Measurements from ENCODE around the gene SLC23A3. TPM values are rescaled to one million over a fixed set of nuclear protein-coding genes. Genes with fewer than 3 reads are reported as not detected.

The SLC23A3 gene, protein sequence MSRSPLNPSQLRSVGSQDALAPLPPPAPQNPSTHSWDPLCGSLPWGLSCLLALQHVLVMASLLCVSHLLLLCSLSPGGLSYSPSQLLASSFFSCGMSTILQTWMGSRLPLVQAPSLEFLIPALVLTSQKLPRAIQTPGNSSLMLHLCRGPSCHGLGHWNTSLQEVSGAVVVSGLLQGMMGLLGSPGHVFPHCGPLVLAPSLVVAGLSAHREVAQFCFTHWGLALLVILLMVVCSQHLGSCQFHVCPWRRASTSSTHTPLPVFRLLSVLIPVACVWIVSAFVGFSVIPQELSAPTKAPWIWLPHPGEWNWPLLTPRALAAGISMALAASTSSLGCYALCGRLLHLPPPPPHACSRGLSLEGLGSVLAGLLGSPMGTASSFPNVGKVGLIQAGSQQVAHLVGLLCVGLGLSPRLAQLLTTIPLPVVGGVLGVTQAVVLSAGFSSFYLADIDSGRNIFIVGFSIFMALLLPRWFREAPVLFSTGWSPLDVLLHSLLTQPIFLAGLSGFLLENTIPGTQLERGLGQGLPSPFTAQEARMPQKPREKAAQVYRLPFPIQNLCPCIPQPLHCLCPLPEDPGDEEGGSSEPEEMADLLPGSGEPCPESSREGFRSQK
- total RNA-seq, result under 1 TPM in 3 of 4 donors, not detected in 1; 0.12 to 0.86 (median 0.16) TPM
- under 1 TPM; 0.09 to 0.25 (median 0.10) TPM for polyA plus RNA-seq
- long read RNA-seq, donor 1, result 0 reads
- long read RNA-seq, donor 2, result 0 reads

DNA sequence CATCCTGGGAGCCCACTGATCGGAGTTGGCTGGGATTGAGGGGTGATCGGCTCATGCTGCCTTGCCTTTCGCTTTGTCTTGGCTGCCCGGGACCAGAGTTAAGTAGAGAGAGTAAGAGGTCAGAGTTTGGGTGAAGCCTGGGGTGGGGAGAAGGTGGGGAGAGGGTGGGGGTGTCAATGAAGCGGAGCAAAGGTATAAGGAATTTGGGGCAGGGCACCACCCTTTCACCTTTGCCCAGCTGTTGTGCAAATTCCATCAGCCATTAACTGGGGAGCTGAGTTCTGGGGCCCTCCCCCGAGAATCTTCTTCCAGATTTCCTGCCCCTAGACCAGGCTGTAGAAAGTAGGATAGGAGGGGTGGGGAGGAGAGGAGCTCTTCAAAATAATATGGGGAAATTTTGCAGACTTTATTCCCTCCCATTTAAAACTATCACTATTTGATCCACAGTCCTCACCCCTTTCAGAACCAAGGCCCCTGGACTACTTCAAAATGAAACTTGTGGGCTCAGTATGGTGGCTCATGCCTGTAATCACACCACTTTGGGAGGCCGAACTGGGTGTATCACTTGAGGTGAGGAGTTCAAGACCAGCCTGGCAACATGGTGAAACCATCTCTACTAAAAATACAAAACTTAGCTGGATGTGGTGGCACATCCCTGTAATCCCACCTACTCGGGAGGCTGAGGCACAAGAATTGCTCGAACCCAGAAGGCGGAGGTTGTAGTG lies at the start of gene SLC23A3:
Gene SLC23A3 (minus strand): TSS at position 100 of the 725 bp plus-strand sequence. CDS start 45 bp downstream, at position 55.
- TF ChIP-seq CTCF (IDR thresholded peaks at IDR 0.05), result no peak
- H3K4me1 ChIP-seq, result peaks cover 32% of the 10 kb centered on the region
- H3K9me3 ChIP-seq, result no peaks in the 10 kb centered on the region
- WGBS, 3 donors, result 88 to 90% (median 89%) methylated on average over 10 of the region's 10 CpGs
- H3K27me3 ChIP-seq (ENCODE audit: insufficient read depth in 3 of 3, low read length in 2 of 3), result no peaks in the 10 kb centered on the region
- DNase-seq, result no peak
- no peak for ATAC-seq
- H3K36me3 ChIP-seq (ENCODE audit: insufficient read depth in 1 of 2, low read depth in 1 of 2), result peaks cover 0 to 31% of the 10 kb centered on the region in 2 donors
- H3K4me3 ChIP-seq, result no peak within 1 kb of the TSS
- H3K27ac ChIP-seq, result peak within 1 kb of the TSS; percentile 75
- intact Hi-C loops (cut with DNase I), result loop anchor here (10.0 kb wide), 5 partner anchors 195 to 775 kb away; partner anchors contain the start of genes CHPF (in 1 of the 2), CTDSP1 (in 1 of the 2), DNPEP (in 1 of the 2) and TMEM198 (in 1 of the 2)

DNA sequence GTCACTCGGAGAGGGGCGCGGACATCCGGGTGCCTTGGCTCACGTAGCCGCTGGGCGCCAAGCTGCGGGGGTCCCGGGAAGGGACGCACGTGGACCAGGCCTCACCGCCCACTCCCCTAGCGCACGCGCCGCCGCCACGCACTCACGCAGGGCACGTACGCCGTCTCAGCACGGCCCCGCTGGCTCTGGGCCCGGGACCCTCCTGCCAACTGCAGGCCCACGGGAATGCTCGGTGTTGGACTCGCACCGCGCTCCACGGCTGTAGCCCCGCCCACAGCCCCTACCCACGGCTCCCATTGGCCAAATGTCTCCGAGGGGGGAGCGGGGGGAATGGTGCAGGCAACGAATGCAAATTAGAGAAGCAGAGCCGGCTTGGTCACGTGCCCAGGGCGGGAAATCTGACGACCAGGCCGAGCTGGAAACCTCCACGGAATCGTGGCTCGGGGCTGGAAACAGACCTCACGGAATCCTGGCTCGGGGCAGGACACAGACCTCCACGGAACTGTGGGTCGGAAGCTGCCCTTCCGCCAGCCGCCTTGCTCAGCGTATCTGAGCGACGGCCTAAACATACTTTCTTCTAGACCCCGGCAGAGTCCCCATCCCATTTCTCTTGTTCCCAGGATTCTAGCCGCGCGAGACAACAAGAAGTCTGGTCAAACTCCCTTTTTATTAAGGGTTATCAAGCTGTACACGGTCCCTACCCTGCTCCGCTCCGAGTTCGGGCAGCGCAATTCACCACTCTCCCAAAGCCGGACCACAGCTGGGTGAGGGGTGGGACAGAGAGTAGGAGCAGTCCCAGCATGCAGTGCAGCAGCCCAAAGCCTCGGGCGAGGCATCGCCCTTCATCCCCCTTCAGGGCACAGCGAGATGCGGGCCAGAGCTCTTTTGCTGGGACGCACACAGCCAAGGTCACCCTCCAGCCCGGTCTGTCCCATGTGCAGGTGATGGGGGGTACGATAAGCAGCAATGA lies 49.2 kb upstream of the SLC23A3 start, which contains the start of gene ABCB6:
Gene ABCB6 (minus strand): TSS at position 227 of the 970 bp plus-strand sequence. CDS start 285 bp downstream, outside the sequence.
- intact Hi-C loops (cut with DNase I), result loop anchor here in 1 of 2 donors (5.0 kb wide), 1 partner anchor 42 kb away; the partner anchor contains the start of genes CNPPD1 and RETREG2
- H3K27ac ChIP-seq, result peak within 1 kb of the TSS; percentile 92

DNA sequence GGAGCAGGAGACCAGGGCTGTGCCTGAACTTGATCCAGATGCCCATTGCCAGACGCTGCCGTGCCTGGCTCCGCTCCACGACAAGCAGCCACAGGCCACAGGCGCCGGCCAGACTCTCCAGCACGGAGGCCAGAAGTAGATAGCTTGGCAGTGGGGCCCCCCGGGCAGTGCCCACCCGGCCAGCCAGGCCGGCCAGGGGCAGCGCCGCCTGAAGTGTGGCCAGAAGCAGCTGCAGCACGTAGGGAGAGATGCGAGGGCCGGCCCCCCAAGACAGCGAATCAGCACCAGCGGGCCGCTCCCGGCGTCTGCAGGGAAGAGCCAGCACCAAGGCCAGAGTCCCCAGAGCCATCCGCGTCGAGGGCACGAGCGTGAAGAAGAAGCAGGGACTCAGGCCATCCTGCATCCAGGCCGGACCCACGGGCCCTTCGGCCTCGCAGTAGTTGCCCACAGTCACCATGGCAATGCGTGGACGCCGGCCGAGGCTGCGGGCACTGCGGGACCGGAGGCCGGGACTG lies 48.4 kb upstream of the SLC23A3 start:
- intact Hi-C loops (cut with DNase I), result loop anchor here in 1 of 2 donors (5.0 kb wide), 1 partner anchor 41 kb away; the partner anchor contains the start of genes CNPPD1 and RETREG2

More for the DNA sequence above, 49.2 kb upstream of the SLC23A3 start, which contains the start of gene ABCB6:
- Histone ChIP-seq H3K36me3 (ENCODE audit: insufficient read depth in 1 of 2, low read depth in 1 of 2) (peaks cover 6 to 76% of the 10 kb centered on the region in 2 donors), H3K27me3 (ENCODE audit: insufficient read depth in 3 of 3, low read length in 2 of 3) (no peaks in the 10 kb centered on the region), H3K4me1 (peaks cover 24% of the 10 kb centered on the region), H3K9me3 (no peaks in the 10 kb centered on the region), H3K4me3 (peak within 1 kb of the TSS; percentile 69)
- TF ChIP-seq CTCF (IDR thresholded peaks at IDR 0.05), result no peak
- peak; percentile 99 for DNase-seq
- ATAC-seq, result peak; percentile 87 to 88 (median 87)
- 5 to 8% (median 6%) methylated on average over 61 to 71 of the region's 71 CpGs for WGBS, 3 donors

More for the DNA sequence above, 48.4 kb upstream of the SLC23A3 start:
- ATAC-seq (peak; percentile 65 to 78 (median 73)), DNase-seq (peak; percentile 75 to 88)
- peak overlapping the region; percentile 69 for H3K4me3 ChIP-seq
- no peaks in the 10 kb centered on the region for H3K27me3 ChIP-seq (ENCODE audit: insufficient read depth in 3 of 3, low read length in 2 of 3)
- TF ChIP-seq CTCF (IDR thresholded peaks at IDR 0.05), result no peak
- 0 to 1% (median 1%) methylated on average over 32 to 37 of the region's 37 CpGs for WGBS, 3 donors
- peaks cover 6 to 76% of the 10 kb centered on the region in 2 donors for H3K36me3 ChIP-seq (ENCODE audit: insufficient read depth in 1 of 2, low read depth in 1 of 2)
- peaks cover 24% of the 10 kb centered on the region for H3K4me1 ChIP-seq
- H3K9me3 ChIP-seq, result no peaks in the 10 kb centered on the region
- H3K27ac ChIP-seq, result peak overlapping the region; percentile 92
